GM18858 (cell line): ENCODE data around the gene OR51G1.
"Not testable (repeated sequence)": the region's sequence is repeated elsewhere in the genome, so short reads cannot be mapped to it uniquely, and the experiment has no call there.

Source experiments
- ATAC-seq: cut with Tn5 transposase; IDR thresholded peaks from one replicate; pipeline ENCODE4 v1.9.1; 2021; ENCODE audit not compliant: unreplicated experiment

The OR51G1 gene, protein sequence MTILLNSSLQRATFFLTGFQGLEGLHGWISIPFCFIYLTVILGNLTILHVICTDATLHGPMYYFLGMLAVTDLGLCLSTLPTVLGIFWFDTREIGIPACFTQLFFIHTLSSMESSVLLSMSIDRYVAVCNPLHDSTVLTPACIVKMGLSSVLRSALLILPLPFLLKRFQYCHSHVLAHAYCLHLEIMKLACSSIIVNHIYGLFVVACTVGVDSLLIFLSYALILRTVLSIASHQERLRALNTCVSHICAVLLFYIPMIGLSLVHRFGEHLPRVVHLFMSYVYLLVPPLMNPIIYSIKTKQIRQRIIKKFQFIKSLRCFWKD

DNA sequence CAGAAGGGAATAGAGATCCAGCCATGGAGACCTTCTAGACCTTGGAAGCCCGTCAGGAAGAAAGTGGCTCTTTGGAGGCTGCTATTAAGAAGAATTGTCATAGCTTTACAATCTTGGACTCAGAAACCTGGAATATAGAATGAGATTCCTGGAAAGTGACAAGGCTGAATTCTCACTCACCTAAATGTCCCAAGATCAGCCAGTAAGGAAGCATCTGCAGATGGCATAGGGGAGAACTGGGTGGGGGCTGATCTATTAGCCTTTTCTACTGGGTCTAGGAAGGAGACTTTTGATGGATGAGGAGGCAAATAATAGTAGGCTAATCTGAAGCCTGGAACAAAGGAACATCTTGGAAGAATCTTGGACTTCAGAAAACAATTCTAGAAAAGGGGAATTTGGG lies at the start of gene OR51G1:
TSS of gene OR51G1 (minus strand) at position 101 of the 400 bp plus-strand sequence. CDS start at position 101, 0 bp downstream.
- ATAC-seq: no peak

DNA sequence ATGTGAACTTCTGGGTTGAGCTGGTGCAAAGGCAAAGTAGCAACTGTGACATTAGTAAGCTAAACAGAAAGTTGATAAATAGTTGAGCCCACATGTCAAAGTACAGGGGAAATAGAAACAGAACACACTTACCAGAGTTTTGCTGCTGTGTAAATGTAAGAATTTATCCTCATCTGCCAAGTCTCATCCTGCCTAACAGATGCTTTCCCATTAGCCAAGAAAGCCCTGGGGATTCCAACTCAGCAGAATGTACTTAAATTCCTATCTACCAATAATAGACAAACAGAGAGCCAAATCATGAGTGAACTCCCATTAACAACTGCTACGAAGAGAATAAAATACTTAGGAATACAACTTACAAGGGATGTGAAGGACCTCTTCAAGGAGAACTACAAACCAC lies 38.7 kb upstream of the OR51G1 start:
- ATAC-seq: no peak

DNA sequence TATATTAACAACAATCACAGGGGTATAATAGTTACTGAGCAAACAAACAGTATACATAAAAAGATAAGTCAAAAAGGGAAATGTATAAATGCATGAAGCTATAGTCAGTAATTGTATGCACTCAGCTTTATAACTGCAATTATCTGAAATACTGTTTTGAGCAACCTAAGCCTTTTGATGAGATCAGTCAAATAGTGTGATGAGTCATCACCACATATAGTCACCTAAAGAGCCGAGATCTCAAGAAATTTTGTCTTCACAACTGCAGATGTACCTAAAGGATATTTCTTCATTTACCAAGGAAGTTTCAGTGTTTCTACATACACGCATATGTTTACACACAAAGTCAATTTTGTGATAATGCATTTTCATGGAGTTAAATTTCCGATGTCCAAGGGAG lies 36.7 kb upstream of the OR51G1 start:
- ATAC-seq: no peak

DNA sequence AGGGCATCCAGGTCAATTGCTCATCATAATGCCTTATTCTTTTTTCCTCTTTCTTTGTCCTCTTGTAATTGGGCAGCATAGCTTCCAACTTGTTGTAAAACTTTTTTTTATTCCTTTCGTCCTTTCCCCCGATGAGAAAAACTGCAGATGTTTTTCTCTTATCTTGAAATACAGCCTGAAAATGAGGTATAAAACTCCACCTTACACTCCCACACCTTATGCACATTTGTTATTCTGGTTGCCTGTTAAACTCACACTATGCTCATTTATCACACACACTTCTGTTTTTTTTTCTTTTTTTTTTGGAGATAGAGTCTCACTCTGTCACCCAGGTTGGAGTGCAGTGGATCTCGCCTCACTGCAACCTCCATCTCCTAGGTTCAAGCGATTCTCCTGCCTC lies 33.3 kb upstream of the OR51G1 start:
- no peak for ATAC-seq

DNA sequence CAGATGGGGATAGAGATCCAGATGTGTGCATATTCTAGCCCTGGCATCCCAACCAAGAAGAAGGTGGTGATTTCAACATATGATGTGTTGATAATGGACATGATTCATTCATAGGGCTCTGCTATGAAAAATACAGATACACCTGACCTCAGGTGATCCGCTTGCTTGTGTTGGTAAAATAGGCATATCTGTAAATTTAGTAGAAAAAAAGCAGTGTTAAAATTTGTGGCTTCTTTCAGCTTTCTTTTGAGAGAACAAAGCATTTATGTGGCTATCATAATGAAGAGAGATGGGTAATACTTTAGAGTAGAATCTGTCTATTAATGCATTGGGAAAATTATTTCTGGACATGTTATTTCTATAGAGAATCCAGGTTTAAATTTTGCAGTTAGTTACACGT lies 31.5 kb upstream of the OR51G1 start, which contains the start of gene OR51A2:
TSS of gene OR51A2 (minus strand) at position 101 of the 400 bp plus-strand sequence. CDS start at position 101, 0 bp downstream.
- not testable (repeated sequence) for ATAC-seq

DNA sequence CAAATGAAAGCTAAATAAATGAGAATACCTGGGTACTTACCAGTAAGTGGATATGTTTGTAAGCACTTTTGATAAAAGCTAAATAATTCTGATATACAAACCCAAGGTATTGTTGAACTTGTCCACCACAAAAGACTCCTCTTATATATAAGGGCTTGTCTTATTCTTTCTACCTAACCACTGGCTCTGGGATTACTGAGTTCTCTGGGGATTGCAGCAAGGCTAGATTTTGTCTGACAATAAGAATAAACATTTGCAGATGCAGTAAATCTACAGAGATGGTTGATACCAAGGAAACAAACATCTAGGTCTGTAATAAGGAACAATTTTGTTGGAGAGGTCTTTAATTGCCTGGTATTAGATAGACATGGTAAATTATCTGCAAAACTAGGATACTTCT lies 23.4 kb upstream of the OR51G1 start, which contains the start of gene OR51A4:
TSS of gene OR51A4 (minus strand) at position 101 of the 400 bp plus-strand sequence. CDS start 505 bp downstream, outside the sequence.
- no peak for ATAC-seq

DNA sequence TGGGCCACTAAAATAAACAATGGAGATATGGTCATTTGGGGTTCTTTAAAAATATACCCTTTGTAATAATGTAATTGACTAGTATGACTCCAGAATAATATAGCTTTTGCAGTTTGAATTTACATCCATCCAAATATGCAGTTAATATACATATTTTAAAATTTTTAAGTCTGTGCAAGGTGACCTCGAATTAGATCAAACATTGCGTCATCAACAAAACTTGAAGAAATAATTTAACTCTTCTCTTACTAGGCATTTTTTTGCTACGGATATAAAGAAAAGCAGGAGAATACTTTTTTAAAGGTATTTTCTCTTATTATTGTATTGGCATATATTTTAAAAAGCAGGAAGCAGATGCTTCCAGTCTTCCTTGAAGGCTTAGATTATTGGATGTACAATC lies 12.6 kb upstream of the OR51G1 start:
- no peak for ATAC-seq

DNA sequence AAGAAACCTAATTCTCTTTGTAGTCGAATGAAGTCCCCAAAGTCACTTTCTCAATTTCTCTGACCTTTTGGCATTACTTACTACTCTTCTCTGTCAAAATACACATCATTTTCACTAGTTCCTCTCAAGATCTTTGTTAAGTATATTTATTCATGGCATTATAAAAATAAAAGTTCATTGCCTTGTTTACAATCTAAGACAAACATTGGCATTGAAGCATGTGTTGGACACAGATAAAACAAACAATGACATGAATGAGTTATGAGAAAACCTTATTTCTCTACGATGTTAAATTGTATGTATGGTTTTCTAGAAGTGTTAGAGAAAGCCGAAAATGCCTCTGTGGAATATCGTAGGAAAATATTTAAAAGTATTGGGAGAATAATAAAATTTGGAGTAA lies 8.6 kb upstream of the OR51G1 start:
- ATAC-seq: no peak

DNA sequence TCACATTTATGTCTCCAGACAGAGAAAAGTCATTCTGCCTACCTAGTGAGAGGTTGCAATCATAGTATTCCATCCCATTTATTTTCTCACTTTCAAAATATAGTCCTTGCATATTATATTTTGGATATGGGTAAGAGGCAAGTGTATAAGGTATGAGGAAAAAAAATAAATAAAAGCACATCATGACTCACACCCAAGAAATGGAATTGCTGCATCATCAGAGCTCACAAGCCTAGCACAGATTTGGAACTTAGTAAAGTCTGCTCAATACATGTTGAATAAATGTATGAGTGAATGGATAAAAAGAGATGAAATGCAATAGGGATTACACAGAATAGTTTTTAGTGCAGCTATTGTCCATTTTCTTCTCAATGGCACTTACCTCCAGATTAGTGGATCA lies 2.5 kb upstream of the OR51G1 start:
- ATAC-seq: no peak

DNA sequence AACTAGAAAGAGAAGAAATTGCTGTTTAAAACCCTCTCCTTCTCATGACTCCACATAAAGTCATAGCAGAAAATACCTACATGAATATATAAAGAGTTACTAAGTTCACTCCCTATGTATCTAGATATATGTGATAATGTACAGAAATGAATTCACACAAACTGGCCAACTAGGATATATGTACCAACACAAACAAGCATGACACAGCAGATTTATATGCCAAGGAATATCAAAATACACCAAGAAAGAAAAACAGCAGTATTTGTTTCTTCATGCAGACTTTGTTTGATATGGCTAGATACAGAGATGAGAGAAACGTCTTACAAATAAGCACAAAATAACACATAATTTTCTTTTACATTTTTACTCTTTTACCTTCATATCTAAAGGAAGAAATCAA lies 1.8 kb downstream of the OR51G1 start:
- ATAC-seq: no peak

DNA sequence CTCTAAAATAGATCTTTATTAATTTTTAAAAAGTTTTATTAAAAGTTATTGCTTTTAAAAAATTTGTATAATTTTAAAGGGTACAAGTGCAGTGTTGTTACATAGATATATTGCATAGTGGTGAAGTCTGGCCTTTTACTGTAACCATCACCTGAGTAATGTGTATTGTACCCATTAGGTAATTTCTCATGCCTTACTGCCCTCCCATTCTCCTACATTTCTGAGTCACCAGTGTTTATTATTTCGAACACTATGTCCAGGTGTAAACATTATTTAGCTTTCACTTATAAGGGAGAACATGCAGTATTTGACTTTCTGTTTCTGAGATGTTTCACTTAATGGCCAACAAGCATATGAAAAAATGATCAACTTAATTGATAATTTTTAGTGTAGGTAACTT lies 2.3 kb downstream of the OR51G1 start:
- ATAC-seq: no peak

DNA sequence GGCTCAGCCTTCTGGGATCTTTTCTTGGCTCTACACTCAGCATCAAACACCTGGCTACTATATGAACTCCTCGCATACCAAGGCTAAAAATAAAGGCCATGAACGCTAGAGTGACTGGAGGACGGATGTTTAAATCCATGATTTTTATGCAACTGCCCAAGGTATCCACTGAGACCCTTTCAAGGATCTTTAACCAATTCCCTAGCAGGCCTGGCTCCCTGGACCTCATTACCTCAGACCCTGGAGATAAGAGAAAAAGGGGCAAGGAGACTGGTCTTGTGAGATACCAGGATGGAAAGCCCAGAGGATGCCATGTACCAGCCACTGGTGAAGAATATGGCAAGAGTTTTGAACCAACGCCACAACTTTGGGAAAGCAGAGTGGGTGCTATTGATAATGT lies 4.9 kb downstream of the OR51G1 start, which contains the start of gene OR51G2:
TSS of gene OR51G2 (minus strand) at position 101 of the 400 bp plus-strand sequence. CDS start 3,687 bp downstream, outside the sequence.
- no peak for ATAC-seq

DNA sequence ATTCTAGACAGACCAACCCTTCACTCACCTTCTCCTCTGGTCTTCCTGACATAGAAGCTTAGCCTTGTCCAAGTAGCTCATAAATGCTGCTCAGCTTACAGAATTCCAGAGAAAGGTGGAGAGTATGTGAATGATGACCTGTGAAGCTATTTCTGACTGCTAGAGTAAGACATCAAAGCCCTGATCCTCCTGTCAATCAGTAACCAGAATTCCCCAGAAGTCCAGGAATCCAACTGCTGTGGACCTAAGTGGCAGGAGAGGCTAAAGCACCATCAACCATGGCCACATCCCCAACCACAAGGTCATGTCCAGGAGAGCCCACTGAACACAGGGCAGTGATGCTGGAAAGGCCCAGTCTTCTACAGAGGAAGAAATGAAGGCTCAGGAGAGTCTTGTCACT lies 7.6 kb downstream of the OR51G1 start:
- no peak for ATAC-seq

DNA sequence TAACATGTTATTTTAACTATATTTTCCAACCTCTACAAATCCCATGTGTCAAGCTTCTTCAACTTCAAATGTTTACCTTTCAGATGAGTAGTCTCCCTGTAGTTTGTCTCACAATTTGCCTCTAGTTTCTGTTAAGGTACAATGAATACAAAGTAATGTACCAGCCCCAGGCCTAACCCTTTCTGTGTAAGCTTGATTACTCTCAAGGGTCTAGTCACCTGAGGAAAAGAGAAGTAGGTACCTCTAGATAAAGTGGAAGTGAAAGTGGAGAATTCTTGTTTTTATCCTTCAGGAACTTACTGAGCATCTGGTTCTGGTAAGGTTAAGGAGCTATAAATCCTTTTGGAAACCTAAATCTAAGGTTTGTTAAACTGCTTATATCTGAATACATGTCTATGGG lies 20.7 kb downstream of the OR51G1 start, which contains the start of gene OR51A7:
TSS of gene OR51A7 (plus strand) at position 300 of the 400 bp plus-strand sequence. CDS start 3,587 bp downstream, outside the sequence.
- ATAC-seq: no peak

DNA sequence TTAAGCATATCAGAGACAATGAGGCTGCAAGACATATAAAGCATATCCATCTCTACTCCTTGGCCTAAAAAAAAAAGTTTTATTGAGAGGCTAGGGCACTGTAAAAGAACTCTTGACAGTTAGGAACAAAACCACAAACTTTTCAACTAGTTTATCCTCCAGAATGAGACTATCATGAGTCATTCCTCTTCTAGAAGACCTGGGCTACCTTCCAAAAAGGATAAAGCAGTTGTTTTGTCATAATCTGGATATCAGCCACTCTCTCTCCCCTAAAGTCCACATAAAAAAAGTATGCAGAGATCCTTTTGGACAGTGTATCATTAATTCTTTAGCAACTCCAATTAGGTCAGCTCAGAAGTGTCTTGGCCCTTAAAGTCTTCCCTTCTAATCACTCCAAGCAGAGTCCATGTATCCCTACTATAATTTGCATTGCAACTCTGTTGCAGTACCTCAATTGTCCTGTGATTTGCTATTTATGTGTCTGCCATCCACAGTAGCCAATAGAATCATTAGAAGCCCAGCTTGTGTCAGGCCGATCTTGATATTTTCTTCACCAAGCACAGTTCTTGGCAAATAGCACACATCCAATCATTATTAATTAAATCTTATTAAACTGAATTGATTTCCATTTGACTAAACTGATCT lies 32.0 kb downstream of the OR51G1 start:
- no peak for ATAC-seq

DNA sequence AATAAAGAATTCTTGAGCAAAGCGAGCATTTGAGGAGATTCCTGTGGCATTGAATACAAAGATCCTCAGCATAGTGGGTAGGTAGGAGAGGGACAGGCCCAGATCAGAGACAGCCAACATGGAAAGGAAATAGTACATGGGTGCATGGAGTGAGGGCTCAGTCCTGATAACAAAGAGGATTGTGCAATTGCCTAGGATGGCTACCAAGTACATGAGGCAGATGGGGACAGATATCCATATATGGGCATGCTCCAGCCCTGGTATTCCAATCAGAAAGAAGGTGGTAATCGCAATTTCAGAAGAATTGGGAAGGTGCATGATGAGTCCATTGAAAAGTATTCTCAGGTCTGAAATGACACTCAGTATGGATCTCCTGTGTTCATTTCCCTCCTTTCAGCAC lies 33.9 kb downstream of the OR51G1 start:
- ATAC-seq: no peak

DNA sequence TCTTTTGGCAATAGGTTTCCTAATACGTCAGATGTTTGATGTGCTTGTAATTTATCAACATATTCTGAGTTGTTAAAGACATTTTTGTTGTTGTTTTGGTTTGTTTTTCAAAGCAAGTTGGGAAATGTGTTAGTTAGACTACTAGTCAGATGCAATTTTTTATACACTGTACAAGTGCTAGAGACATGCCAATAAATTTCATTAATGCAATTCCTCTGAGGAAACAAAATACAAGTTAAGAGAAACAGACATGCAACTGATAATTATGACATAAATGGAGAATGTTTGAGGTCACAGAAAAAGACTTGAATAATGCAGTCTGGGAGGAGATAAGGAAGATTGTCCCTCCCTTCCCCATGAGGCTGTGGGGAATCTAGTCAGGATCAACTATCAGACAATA lies 36.5 kb downstream of the OR51G1 start:
- ATAC-seq: no peak

DNA sequence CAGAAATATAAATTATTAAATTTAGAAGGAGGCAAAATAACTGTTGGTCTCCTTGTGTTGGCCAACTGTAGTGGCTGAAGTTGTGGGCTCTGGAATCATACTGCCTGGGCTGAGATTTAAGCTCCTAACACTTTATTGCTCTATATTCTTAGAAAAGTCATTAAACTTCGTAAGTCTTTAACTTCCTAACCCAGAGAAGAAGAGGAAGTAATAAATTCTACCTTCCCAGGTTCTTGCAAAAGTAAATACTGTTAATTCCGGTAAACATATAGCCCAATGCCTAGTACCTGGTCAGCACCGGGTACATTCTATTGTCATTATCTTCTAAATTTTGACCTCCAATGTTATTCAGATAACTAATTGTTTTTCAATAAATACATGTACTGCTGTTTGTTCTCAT lies 38.0 kb downstream of the OR51G1 start:
- ATAC-seq: no peak

DNA sequence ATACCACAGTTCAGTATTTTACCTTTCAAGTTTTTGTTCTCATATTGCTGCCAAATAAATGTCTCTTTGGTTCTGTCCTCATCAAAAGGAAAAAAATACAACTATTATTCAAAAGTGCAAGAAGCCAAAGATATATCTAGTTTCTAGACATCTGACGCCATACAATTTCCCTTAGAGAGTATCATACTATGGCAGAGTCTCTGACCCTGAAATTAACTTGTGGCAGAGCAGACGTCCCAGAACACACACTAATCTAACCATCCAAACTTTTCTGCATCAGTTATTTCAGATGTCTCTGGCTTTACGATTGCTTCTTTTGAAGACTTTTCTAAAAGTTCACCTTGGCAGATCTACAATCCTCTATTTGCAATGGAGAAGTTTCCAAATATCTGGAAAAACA lies 39.8 kb downstream of the OR51G1 start:
- no peak for ATAC-seq

DNA sequence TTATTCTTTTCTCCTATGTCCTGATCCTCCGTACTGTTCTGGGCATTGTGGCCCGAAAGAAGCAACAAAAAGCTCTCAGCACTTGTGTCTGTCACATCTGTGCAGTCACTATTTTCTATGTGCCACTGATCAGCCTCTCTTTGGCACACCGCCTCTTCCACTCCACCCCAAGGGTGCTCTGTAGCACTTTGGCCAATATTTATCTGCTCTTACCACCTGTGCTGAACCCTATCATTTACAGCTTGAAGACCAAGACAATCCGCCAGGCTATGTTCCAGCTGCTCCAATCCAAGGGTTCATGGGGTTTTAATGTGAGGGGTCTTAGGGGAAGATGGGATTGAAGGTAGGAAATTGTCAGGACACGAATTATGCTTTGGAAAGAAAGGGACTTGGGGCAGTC lies 41.6 kb downstream of the OR51G1 start:
- ATAC-seq: no peak

DNA sequence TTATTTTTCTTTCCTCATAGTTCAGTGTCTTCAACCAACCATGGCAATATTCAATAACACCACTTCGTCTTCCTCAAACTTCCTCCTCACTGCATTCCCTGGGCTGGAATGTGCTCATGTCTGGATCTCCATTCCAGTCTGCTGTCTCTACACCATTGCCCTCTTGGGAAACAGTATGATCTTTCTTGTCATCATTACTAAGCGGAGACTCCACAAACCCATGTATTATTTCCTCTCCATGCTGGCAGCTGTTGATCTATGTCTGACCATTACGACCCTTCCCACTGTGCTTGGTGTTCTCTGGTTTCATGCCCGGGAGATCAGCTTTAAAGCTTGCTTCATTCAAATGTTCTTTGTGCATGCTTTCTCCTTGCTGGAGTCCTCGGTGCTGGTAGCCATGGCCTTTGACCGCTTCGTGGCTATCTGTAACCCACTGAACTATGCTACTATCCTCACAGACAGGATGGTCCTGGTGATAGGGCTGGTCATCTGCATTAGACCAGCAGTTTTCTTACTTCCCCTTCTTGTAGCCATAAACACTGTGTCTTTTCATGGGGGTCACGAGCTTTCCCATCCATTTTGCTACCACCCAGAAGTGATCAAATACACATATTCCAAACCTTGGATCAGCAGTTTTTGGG lies 42.2 kb downstream of the OR51G1 start, which contains the start of gene OR51T1:
TSS of gene OR51T1 (plus strand) at position 41 of the 641 bp plus-strand sequence. CDS start at position 41, 0 bp downstream.
- ATAC-seq: no peak

DNA sequence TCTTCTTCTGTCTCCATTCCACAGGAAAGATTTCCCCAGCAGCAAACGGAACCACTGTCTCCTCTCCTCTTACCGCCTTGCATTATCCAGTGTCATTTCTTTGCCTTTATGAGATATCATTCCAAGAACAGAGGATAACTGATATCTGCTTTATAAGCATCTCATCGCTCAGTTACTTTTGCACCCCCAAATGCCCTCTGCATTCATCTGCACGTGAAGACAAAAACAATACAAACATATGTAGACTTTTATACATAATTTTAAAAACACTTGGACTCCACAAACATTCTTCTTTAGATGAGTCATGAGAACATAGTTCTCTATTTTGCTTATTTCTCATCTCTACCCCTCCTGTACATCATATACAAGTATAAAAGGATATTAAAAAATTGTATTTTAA lies 43.0 kb downstream of the OR51G1 start:
- ATAC-seq: no peak
